SKM-1 (cell line): ENCODE measurements around the gene PCLO.
A peak's percentile ranks its signal among the peaks of the same experiment; 100 is the strongest.

Experiments
- DNase-seq: peaks from one replicate; lab custom pipeline; 2025; ENCODE audit not compliant: unreplicated experiment; lab: John Stamatoyannopoulos, UW

Gene PCLO

GRCh38 chr7:82851121-82851520 is 311.6 kb downstream of the PCLO start:
- no peak for DNase-seq

DNA sequence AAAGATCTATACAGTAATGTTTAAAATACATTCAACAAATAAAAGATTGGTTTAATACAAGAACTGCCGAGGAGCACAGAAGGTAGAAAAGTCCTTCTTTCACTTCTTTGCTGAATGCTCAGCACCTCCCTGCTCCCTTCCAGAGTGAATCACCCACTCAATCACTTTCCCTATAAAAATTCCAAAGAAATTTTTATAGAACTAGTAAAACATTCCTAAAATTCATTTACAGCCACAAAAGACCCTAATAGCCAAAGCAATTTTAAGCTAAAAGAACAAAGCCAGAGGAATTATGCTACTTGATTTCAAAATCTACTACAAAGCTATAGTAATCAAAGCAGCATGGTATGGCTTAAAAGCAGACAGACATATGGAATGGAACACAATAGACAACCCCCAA is 320.9 kb downstream of the PCLO start:
- DNase-seq, result no peak

GRCh38 chr7:82840061-82840460 is 322.6 kb downstream of the PCLO start:
- DNase-seq, result no peak

DNA sequence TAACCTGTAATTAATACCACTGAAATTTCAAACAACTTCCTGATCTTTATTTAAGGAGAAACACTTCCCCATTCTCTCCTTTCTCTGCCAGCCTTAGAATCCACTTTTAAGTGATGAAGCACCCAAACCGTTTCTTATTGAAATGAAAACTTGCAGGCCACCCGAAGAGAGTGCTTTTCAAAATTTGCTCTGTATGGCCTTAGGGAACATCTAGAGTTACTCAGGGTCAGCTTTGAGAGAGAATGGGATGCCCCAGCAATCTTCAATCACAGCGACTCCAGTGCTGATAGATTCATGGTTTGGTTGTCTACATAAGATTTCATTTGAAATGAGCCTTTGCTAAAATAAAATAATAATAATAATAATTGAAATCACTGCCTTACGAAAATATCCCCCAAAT is 323.1 kb downstream of the PCLO start:
- DNase-seq, result no peak

DNA sequence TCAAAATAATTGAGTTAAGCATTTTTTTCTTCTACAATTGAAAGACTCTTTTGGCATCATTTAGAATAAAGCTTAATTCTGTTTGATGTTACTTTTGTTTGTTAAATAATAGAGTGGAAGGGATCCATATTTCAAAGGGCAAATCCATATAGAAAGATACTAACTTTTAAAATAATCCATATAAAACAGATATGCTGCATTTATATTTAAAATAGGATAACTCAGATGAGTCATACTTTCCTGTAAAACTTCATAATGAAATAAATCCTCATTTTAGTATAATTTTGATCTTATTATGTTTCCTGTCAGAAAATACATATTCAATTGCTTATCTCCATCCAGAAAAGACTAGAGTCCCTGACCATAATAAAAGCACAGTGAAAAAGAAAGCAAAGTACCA is 323.6 kb downstream of the PCLO start:
- no peak for DNase-seq

GRCh38 chr7:82838314-82838713 is 324.4 kb downstream of the PCLO start:
- no peak for DNase-seq

DNA sequence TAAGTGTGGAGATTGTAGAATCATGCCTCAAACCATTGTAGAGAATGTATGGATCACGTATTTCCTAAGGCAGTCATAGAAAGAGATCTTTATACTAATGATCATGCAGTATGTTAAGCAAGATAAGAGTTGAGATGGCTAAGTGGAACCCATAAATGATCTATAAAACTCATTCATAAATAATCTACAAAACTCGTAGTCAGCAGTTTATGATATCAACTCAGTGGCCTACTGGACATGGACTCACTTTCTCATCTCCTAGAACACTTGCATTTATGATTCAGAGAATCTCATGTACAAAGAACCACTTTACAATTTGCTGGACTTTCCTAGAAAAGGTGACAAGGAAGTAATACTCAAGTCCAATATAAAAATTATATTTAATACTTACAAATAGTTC is 339.6 kb downstream of the PCLO start:
- DNase-seq, result no peak

DNA sequence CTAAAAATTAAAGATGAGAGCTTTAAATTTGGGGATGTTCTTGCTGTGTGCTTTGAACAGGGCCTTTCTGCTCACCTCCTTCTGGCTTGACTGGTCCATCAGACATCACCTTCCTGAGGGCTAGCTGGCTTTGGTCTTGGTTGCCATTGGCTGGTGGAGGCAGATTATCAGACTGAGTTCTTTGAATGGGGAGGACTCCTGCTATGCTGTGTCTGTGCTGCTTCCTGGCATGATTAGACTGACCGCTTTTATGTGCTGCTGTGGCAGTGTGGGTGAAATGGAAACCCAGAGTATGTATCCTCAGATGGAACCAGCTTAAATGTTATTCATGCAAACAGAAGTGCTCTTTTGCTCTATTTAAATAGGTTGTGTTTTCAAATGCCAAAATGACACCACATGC is 341.6 kb downstream of the PCLO start:
- DNase-seq, result no peak

GRCh38 chr7:82818171-82818570 is 344.5 kb downstream of the PCLO start:
- DNase-seq, result no peak

- DNase-seq, result no peak
Measured at GRCh38 chr7:82816272-82816671, 346.4 kb downstream of the PCLO start.

- DNase-seq, result peak; percentile 67
Measured at GRCh38 chr7:82810558-82811259, 352.0 kb downstream of the PCLO start.

DNA sequence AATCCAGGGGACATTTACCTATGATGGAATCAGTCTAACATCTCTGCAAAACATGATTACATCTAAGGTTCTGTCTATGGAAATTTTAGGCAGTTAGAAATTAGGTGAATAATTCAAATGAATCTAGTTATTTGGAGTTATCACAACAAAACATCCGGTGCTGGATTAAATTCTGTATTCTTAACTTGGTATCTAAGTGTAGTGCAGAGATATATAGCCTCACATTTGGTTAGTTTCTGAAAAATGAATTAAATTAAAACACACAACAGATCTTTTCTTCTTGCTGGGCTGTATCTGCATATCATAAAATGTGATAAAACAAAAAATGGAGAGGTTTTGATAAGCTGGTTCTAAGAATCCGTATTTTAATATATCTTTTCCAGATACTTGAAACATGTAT is 354.1 kb downstream of the PCLO start:
- no peak for DNase-seq

DNA sequence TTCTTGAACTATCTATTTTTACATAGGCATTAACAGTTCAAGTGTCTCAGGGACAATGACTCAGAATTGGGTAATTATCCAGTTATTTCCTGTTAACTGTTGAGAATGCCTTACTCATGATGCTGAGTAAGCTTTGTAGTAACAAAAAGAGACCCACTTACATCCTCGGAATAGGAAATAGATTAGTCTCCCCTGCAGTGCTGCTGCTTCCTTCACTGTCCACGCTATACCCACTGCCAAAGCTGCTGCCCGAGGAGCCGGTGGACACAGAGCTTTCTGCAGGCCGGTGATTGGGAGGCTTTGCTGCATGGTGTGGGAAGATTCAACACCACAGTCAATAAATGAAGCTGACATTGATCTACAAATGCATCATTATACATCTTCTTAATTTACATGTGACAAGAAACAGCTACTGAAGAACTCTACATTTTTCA is 357.1 kb downstream of the PCLO start:
- peak; percentile 21 for DNase-seq

- no peak for DNase-seq
Measured at GRCh38 chr7:82803411-82803810, 359.3 kb downstream of the PCLO start.

DNA sequence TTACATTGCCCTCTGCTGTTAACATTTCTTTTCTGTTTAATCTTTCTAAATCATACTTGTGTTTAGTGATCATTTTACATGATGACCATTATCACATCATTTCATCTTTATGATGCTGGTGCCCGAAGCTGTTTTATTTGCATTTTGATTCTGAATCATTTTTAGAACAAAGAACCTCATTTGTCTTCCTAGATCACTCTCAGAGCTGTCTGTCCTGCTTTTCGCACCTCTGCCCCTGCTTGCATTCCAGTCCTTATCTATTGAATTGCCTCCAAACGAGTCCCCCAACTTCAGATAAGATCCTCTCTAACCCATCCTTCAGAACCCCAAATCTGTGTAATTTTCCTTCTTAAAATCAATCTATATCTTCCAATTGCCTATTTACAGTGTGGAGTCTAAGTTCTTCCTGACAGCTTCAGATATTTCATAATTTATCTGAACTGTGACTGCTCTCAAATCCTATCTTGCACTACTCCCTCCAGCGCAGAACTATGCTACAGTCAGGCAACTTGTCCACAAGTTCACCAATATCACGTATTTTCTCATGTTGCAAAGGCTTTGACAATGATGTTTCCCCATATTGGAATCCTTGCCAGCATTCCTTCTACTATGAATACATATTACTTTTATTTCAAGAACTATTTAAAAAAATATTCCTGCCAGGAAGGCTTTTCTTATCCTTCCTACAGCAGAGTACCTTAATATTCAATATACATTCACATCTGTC is 372.6 kb downstream of the PCLO start:
- DNase-seq, result no peak

GRCh38 chr7:82778021-82778420 is 384.7 kb downstream of the PCLO start:
- DNase-seq, result no peak

DNA sequence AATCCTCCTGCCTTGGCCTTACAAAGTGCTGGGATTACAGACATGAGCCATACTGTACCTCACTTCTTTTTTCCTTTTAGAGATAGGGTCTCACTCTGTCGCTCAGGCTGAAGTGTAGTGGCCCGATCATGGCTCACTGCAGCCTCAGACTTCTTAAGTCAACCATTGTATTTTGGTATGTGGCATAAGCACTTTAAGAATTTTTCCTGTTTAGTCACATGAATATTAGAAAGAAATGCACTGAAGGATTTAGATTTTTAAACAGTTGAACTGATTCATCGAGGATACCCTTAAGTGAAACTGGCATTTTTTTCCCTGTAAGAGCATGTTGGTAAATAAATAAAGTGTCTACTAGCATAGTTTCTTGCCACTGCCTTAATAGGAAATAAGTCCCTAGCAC is 399.8 kb downstream of the PCLO start:
- no peak for DNase-seq

DNA sequence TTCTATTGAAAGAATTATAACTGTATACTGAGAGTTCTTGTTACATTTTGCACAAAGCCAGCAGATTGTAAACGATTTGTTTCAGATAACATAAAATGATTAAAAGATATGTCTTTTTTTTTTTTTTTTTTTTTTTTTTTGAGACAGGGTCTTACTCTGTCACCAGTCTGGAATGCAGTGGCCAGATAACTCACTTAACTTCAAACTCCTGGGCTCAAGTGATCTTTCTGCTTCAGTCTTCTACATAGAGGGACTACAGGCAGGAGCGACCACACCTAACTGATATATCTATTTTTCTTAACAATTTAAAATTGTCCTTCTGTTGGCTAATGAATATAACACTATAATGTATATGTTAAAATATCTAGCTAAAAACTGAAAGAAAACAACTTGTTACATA is 401.9 kb downstream of the PCLO start:
- DNase-seq, result no peak

GRCh38 chr7:82760074-82760473 is 402.6 kb downstream of the PCLO start:
- no peak for DNase-seq

DNA sequence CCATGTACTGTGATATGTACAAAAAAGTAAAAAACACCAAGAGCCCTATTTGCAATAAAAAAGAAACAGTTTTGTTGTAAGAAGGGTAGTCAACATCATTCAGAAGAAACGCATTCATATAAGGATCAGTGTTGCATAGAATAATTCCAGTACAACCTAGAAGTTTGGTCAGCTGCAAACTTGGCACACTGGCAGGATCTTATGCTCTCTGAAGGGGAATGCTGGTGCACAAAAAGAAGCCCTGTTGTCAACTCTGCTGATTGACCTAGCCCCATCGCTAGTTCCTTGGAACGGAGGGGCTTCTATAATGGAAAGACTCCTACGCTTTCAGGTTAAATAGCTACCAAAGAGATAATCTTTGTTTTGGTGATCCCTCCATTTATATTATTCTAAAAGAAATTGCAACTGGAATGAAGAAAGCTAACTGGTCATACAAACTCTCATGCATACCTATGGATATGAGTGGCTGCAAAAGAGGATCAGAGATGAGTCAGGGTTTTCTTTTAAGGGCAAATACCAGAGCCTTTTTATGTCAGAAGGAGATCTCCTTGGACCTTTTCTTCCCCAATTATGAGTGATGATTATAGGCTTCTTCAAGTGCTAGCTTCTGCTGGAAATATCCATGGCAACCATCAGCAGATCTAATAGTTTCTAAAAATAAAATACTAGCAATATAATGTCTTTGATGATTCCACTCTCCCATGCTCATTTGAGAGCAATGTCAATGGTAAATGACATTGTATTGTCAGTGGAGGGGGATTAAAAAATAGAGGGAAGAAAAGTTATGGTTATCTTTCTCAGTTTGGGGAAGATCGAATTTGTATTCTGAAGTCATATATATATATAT is 406.8 kb downstream of the PCLO start:
- no peak for DNase-seq

- no peak for DNase-seq
Measured at GRCh38 chr7:82750007-82750406, 412.7 kb downstream of the PCLO start.

GRCh38 chr7:82745820-82746219 is 416.9 kb downstream of the PCLO start:
- no peak for DNase-seq
